Keratinocyte (primary cell): ENCODE data around the gene VIT.

Experiments used
- EZH2 ChIP-seq: IDR thresholded peaks from one replicate; pipeline ENCODE4 v1.6.1; 2012; ENCODE audit warnings: inconsistent platforms, mild to moderate bottlenecking, low read length, moderate library complexity
- TF ChIP-seq, protein P1 (sequence below), 3 experiments: IDR thresholded peaks in 1 of 3; conservative IDR thresholded peaks in 1 of 3; optimal IDR thresholded peaks in 1 of 3; 2 replicates in 2 of 3; 3 replicates in 1 of 3; pipeline versions ENCODE3 to v1.5.1; 2011; ENCODE audit warnings: low read length in 3 of 3, mild to moderate bottlenecking in 3 of 3, moderate library complexity in 2 of 3, control low read depth in 1 of 3, inconsistent platforms in 1 of 3; ENCODE audit not compliant: insufficient read depth in 2 of 3; ENCODE audit errors: extremely low read depth in 1 of 3

DNA sequence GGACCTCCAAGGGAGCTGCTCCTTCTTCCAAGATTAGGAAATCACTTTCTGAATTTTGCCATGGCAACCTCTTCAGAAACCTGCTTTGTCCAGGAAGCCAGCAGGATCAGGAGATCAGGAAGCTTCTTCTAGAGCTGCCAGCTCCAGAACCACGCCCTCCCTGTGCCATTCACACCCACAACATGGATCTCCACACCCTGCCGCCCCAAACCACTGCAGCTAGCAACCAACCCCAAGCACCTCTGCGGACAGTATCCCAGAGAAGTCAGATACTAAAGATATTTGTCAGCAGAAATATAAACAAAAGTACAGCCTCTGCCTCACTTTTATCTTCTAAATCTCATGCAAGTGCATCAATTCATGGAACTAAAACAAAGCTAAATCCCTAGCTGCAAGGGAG, 106.4 kb downstream of the VIT start:
- TF ChIP-seq, protein P1, sequence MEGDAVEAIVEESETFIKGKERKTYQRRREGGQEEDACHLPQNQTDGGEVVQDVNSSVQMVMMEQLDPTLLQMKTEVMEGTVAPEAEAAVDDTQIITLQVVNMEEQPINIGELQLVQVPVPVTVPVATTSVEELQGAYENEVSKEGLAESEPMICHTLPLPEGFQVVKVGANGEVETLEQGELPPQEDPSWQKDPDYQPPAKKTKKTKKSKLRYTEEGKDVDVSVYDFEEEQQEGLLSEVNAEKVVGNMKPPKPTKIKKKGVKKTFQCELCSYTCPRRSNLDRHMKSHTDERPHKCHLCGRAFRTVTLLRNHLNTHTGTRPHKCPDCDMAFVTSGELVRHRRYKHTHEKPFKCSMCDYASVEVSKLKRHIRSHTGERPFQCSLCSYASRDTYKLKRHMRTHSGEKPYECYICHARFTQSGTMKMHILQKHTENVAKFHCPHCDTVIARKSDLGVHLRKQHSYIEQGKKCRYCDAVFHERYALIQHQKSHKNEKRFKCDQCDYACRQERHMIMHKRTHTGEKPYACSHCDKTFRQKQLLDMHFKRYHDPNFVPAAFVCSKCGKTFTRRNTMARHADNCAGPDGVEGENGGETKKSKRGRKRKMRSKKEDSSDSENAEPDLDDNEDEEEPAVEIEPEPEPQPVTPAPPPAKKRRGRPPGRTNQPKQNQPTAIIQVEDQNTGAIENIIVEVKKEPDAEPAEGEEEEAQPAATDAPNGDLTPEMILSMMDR (optimal IDR thresholded peaks at IDR 0.05 in 1 of 3, IDR thresholded peaks at IDR 0.05 in 1 of 3, conservative IDR thresholded peaks at IDR 0.05 in 1 of 3; ENCODE audit: extremely low read depth in 1 of 3, insufficient read depth in 2 of 3, low read length in 3 of 3): no peak
- TF ChIP-seq EZH2: no peak
